Measurements from ENCODE around the gene ELMO2.

The ELMO2 gene

GRCh38 chr20:46324960-46325703, 81.3 kb downstream of the ELMO2 start:
- Histone ChIP-seq H3K4me1 (ENCODE audit: control insufficient read depth in 2 of 2, insufficient read depth in 2 of 2, low read length in 2 of 2) (no peaks in the 10 kb centered on the region), H3K9me3 (ENCODE audit: control insufficient read depth in 2 of 2, low read length in 2 of 2) (no peaks in the 10 kb centered on the region), H3K27ac (ENCODE audit: low read depth in 2 of 2, low read length in 2 of 2) (no peak overlapping the region), H3K9ac (ENCODE audit: low read depth in 1 of 2, low read length in 2 of 2) (no peak overlapping the region), H3K4me3 (ENCODE audit: low read length in 2 of 2) (no peak overlapping the region), H3K27me3 (ENCODE audit: control insufficient read depth in 2 of 2, insufficient read depth in 2 of 2, low read length in 2 of 2) (peaks cover 6 to 12% of the 10 kb centered on the region in 2 donors), H3K36me3 (ENCODE audit: control insufficient read depth in 2 of 2, insufficient read depth in 2 of 2, low read length in 2 of 2) (no peaks in the 10 kb centered on the region)

- no peaks in the 10 kb centered on the region for H3K9me3 ChIP-seq (ENCODE audit: control insufficient read depth in 2 of 2, low read length in 2 of 2)
- no peaks in the 10 kb centered on the region for H3K36me3 ChIP-seq (ENCODE audit: control insufficient read depth in 2 of 2, insufficient read depth in 2 of 2, low read length in 2 of 2)
- no peak overlapping the region for H3K27ac ChIP-seq (ENCODE audit: low read depth in 2 of 2, low read length in 2 of 2)
- no peak overlapping the region for H3K4me3 ChIP-seq (ENCODE audit: low read length in 2 of 2)
- no peak overlapping the region for H3K9ac ChIP-seq (ENCODE audit: low read depth in 1 of 2, low read length in 2 of 2)
- H3K27me3 ChIP-seq (ENCODE audit: control insufficient read depth in 2 of 2, insufficient read depth in 2 of 2, low read length in 2 of 2): peaks cover 10 to 15% of the 10 kb centered on the region in 2 donors
- no peaks in the 10 kb centered on the region for H3K4me1 ChIP-seq (ENCODE audit: control insufficient read depth in 2 of 2, insufficient read depth in 2 of 2, low read length in 2 of 2)
These were observed 82.0 kb downstream of the ELMO2 start for GRCh38 chr20:46324379-46324778.

GRCh38 chr20:46323557-46323956, 82.9 kb downstream of the ELMO2 start:
- Histone ChIP-seq H3K36me3 (ENCODE audit: control insufficient read depth in 2 of 2, insufficient read depth in 2 of 2, low read length in 2 of 2) (no peaks in the 10 kb centered on the region), H3K9me3 (ENCODE audit: control insufficient read depth in 2 of 2, low read length in 2 of 2) (no peaks in the 10 kb centered on the region), H3K27me3 (ENCODE audit: control insufficient read depth in 2 of 2, insufficient read depth in 2 of 2, low read length in 2 of 2) (peaks cover 13 to 15% of the 10 kb centered on the region in 2 donors), H3K4me1 (ENCODE audit: control insufficient read depth in 2 of 2, insufficient read depth in 2 of 2, low read length in 2 of 2) (no peaks in the 10 kb centered on the region), H3K9ac (ENCODE audit: low read depth in 1 of 2, low read length in 2 of 2) (no peak overlapping the region), H3K4me3 (ENCODE audit: low read length in 2 of 2) (no peak overlapping the region), H3K27ac (ENCODE audit: low read depth in 2 of 2, low read length in 2 of 2) (no peak overlapping the region)

- H3K9me3 ChIP-seq (ENCODE audit: control insufficient read depth in 2 of 2, low read length in 2 of 2): no peaks in the 10 kb centered on the region
- H3K4me3 ChIP-seq (ENCODE audit: low read length in 2 of 2): no peak overlapping the region
- peaks cover 13 to 19% of the 10 kb centered on the region in 2 donors for H3K27me3 ChIP-seq (ENCODE audit: control insufficient read depth in 2 of 2, insufficient read depth in 2 of 2, low read length in 2 of 2)
- no peaks in the 10 kb centered on the region for H3K4me1 ChIP-seq (ENCODE audit: control insufficient read depth in 2 of 2, insufficient read depth in 2 of 2, low read length in 2 of 2)
- H3K36me3 ChIP-seq (ENCODE audit: control insufficient read depth in 2 of 2, insufficient read depth in 2 of 2, low read length in 2 of 2): no peaks in the 10 kb centered on the region
- no peak overlapping the region for H3K9ac ChIP-seq (ENCODE audit: low read depth in 1 of 2, low read length in 2 of 2)
- H3K27ac ChIP-seq (ENCODE audit: low read depth in 2 of 2, low read length in 2 of 2): no peak overlapping the region
These were observed 83.8 kb downstream of the ELMO2 start for GRCh38 chr20:46322641-46323040.

GRCh38 chr20:46317685-46318177, 88.7 kb downstream of the ELMO2 start:
- Histone ChIP-seq H3K4me1 (ENCODE audit: control insufficient read depth in 2 of 2, insufficient read depth in 2 of 2, low read length in 2 of 2) (no peaks in the 10 kb centered on the region), H3K27me3 (ENCODE audit: control insufficient read depth in 2 of 2, insufficient read depth in 2 of 2, low read length in 2 of 2) (peaks cover 32 to 52% of the 10 kb centered on the region in 2 donors), H3K4me3 (ENCODE audit: low read length in 2 of 2) (no peak overlapping the region), H3K27ac (ENCODE audit: low read depth in 2 of 2, low read length in 2 of 2) (no peak overlapping the region), H3K9ac (ENCODE audit: low read depth in 1 of 2, low read length in 2 of 2) (no peak overlapping the region), H3K36me3 (ENCODE audit: control insufficient read depth in 2 of 2, insufficient read depth in 2 of 2, low read length in 2 of 2) (no peaks in the 10 kb centered on the region), H3K9me3 (ENCODE audit: control insufficient read depth in 2 of 2, low read length in 2 of 2) (no peaks in the 10 kb centered on the region)

GRCh38 chr20:46316984-46317684, 89.3 kb downstream of the ELMO2 start:
- Histone ChIP-seq H3K27me3 (ENCODE audit: control insufficient read depth in 2 of 2, insufficient read depth in 2 of 2, low read length in 2 of 2) (peaks cover 32 to 54% of the 10 kb centered on the region in 2 donors), H3K36me3 (ENCODE audit: control insufficient read depth in 2 of 2, insufficient read depth in 2 of 2, low read length in 2 of 2) (no peaks in the 10 kb centered on the region), H3K9me3 (ENCODE audit: control insufficient read depth in 2 of 2, low read length in 2 of 2) (no peaks in the 10 kb centered on the region), H3K27ac (ENCODE audit: low read depth in 2 of 2, low read length in 2 of 2) (no peak overlapping the region), H3K4me3 (ENCODE audit: low read length in 2 of 2) (no peak overlapping the region), H3K4me1 (ENCODE audit: control insufficient read depth in 2 of 2, insufficient read depth in 2 of 2, low read length in 2 of 2) (no peaks in the 10 kb centered on the region), H3K9ac (ENCODE audit: low read depth in 1 of 2, low read length in 2 of 2) (no peak overlapping the region)

Measured in mucosa of rectum (tissue), 2 donors.